Coronary artery (tissue), 2 donors: ENCODE results near the gene FBXO15.

Experiments used
- DNase-seq: peaks from one replicate; pipeline ENCODE4 v3.0.0-alpha.2; 2017; ENCODE audit warnings: low spot score
- H3K27ac ChIP-seq, 2 donors: fragments of 200-600 bp; sonication (generic); one replicate each; pipeline ENCODE4 v1.5.1; 2016 to 2019
- H3K4me3 ChIP-seq: fragments of 200-600 bp; sonication (generic); 2 replicates; pipeline ENCODE4 v1.5.1; 2016; ENCODE audit warnings: mild to moderate bottlenecking, moderate library complexity
- CTCF ChIP-seq: fragments of 200-600 bp; sonication (generic); IDR thresholded peaks from one replicate; pipeline ENCODE4 v1.5.1; 2019; ENCODE audit warnings: antibody characterized with exemption

The FBXO15 gene

GRCh38 chr18:74078257-74078656, 69.4 kb downstream of the FBXO15 start:
- H3K27ac ChIP-seq, result no peak overlapping the region
- no peak overlapping the region for H3K4me3 ChIP-seq
- no peak for DNase-seq
- no peak for TF ChIP-seq CTCF

- no peak for DNase-seq
- H3K27ac ChIP-seq, result no peak overlapping the region
- no peak overlapping the region for H3K4me3 ChIP-seq
- no peak for TF ChIP-seq CTCF
These were observed 72.7 kb downstream of the FBXO15 start for GRCh38 chr18:74074668-74075564.

GRCh38 chr18:74073957-74074667, 73.5 kb downstream of the FBXO15 start:
- DNase-seq, result no peak
- H3K27ac ChIP-seq, result no peak overlapping the region
- no peak overlapping the region for H3K4me3 ChIP-seq
- no peak for TF ChIP-seq CTCF

- Histone ChIP-seq H3K4me3 (no peak overlapping the region), H3K27ac (no peak overlapping the region)
- no peak for TF ChIP-seq CTCF
- DNase-seq, result no peak
These were observed 78.2 kb downstream of the FBXO15 start for GRCh38 chr18:74069178-74070050.

- Histone ChIP-seq H3K4me3 (no peak overlapping the region), H3K27ac (no peak overlapping the region)
- no peak for TF ChIP-seq CTCF
- DNase-seq, result no peak
These were observed 79.3 kb downstream of the FBXO15 start for GRCh38 chr18:74068296-74068695.

- Histone ChIP-seq H3K4me3 (no peak overlapping the region), H3K27ac (no peak overlapping the region)
- no peak for TF ChIP-seq CTCF
- no peak for DNase-seq
These were observed 81.6 kb downstream of the FBXO15 start for GRCh38 chr18:74066018-74066417.
